H1 (cell line): ENCODE results near the gene ALK. TPM values are rescaled to one million over a fixed set of nuclear protein-coding genes. Genes with fewer than 3 reads are reported as not detected.

Experiments used
- BACH1 ChIP-seq: IDR thresholded peaks from 2 replicates; pipeline ENCODE4 v1.6.1; 2012; ENCODE audit warnings: low read length, improper control_type of control experiment
- MAFK ChIP-seq: IDR thresholded peaks from 2 replicates; pipeline ENCODE4 v1.6.1; 2012; ENCODE audit warnings: low read depth, mild to moderate bottlenecking, improper control_type of control experiment, low read length
- PHF8 ChIP-seq: fragments of 200-600 bp; sonication (generic); conservative IDR thresholded peaks from 2 replicates; pipeline ENCODE4 v1.7.1; 2012; ENCODE audit warnings: low read depth, mild to moderate bottlenecking, inconsistent platforms, low read length, moderate library complexity
- TCF12 ChIP-seq: IDR thresholded peaks from 2 replicates; pipeline ENCODE4 v1.6.1; 2011; ENCODE audit warnings: low read depth, mild to moderate bottlenecking, low read length
- polyA plus RNA-seq, 7 experiments: library from polyadenylated mRNA; depleted of rRNA in 3 of 7; stranded (reverse) in 5 of 7; unstranded in 2 of 7; fragments of >200 nt in 5 of 7; fragments of 200-250 nt in 2 of 7; gene quantifications; 1 replicate in 5 of 7; 2 replicates in 1 of 7; 4 replicates in 1 of 7; pipeline versions ENCODE4 v1.2.1 to v1.2.3, GENCODE V29; 2011 to 2013; ENCODE audit warnings: missing spikeins in 2 of 7, mixed read lengths in 2 of 7
- total RNA-seq: library from RNA; stranded (reverse); fragmentation: NEBNext Ultra II Directional; extraction: Animal tissue kit (Norgen Biotek cat#: 25700); gene quantifications from 2 replicates; pipeline ENCODE4 v1.2.1, GENCODE V29; 2021

Gene ALK
- total and polyA plus RNA-seq, 2 of the 8 experiments (the other 6 are each of a cell fraction or from before 2014, with no cell fraction given), result 0.02 to 0.09 TPM

GRCh38 chr2:29762239-29762638 lies 159.1 kb downstream of the ALK start (continued):
- TF ChIP-seq PHF8, result no peak
- no peak for TF ChIP-seq MAFK
- TF ChIP-seq BACH1, result no peak
- TF ChIP-seq TCF12, result no peak
